Panc1 (cell line): ENCODE results near the gene NAT16.

Experiments used
- POLR2AphosphoS5 ChIP-seq: IDR thresholded peaks from 2 replicates; pipeline ENCODE4 v1.6.1; 2012; ENCODE audit warnings: mild to moderate bottlenecking, low read depth, low read length, moderate library complexity
- SIN3A ChIP-seq: IDR thresholded peaks from 2 replicates; pipeline ENCODE4 v1.6.1; 2012; ENCODE audit warnings: low read depth, mild to moderate bottlenecking, low read length, moderate library complexity, borderline replicate concordance; ENCODE audit not compliant: insufficient read depth
- TCF7L2 ChIP-seq: IDR thresholded peaks from 2 replicates; pipeline ENCODE4 v1.6.1; 2011; ENCODE audit warnings: mild to moderate bottlenecking, low read depth, low read length, inconsistent platforms
- TF ChIP-seq, protein P1 (sequence below): fragments of 450-650 bp; IDR thresholded peaks from 2 replicates; pipeline ENCODE4 v1.5.1; 2017; ENCODE audit warnings: mild to moderate bottlenecking
- TF ChIP-seq, protein P2 (sequence below), 2 experiments: IDR thresholded peaks; 2 replicates each; pipeline ENCODE4 v1.6.1; 2011 to 2012; ENCODE audit warnings: low read depth in 2 of 2, control low read depth in 1 of 2, low read length in 1 of 2, mild to moderate bottlenecking in 1 of 2, moderate library complexity in 1 of 2; ENCODE audit not compliant: insufficient read depth in 1 of 2

DNA sequence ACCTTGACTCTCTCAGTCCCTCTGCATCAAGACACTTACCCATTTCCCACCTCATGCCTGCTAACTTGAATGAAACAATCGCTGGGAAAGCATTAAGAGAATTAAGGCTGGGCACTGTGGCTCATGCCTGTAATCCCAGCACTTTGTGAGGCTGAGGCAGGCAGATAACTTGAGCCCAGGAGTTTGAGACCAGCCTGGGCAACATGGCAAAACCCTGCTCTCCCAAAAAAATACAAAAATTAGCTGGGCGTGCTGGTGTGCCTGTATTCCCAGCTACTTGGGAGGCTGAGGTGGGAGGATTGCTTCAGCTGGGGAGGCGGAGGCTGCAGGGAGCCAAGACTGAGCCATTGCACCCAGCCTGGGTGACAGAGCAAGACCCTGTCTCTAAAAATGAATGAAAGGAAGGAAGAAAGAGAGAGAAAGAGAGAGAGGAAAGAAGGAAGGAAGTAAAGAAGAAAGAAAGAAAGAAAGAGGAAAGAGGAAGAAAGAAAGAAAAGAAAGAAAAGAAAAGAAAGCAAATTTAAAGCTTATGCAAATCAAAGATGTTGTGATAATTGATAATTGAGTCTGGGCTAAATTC, 52.5 kb downstream of the NAT16 start:
- TF ChIP-seq, protein P1, sequence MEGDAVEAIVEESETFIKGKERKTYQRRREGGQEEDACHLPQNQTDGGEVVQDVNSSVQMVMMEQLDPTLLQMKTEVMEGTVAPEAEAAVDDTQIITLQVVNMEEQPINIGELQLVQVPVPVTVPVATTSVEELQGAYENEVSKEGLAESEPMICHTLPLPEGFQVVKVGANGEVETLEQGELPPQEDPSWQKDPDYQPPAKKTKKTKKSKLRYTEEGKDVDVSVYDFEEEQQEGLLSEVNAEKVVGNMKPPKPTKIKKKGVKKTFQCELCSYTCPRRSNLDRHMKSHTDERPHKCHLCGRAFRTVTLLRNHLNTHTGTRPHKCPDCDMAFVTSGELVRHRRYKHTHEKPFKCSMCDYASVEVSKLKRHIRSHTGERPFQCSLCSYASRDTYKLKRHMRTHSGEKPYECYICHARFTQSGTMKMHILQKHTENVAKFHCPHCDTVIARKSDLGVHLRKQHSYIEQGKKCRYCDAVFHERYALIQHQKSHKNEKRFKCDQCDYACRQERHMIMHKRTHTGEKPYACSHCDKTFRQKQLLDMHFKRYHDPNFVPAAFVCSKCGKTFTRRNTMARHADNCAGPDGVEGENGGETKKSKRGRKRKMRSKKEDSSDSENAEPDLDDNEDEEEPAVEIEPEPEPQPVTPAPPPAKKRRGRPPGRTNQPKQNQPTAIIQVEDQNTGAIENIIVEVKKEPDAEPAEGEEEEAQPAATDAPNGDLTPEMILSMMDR = no peak
- no peak for TF ChIP-seq SIN3A
- no peak for TF ChIP-seq POLR2AphosphoS5
- no peak for TF ChIP-seq TCF7L2
- TF ChIP-seq, protein P2, sequence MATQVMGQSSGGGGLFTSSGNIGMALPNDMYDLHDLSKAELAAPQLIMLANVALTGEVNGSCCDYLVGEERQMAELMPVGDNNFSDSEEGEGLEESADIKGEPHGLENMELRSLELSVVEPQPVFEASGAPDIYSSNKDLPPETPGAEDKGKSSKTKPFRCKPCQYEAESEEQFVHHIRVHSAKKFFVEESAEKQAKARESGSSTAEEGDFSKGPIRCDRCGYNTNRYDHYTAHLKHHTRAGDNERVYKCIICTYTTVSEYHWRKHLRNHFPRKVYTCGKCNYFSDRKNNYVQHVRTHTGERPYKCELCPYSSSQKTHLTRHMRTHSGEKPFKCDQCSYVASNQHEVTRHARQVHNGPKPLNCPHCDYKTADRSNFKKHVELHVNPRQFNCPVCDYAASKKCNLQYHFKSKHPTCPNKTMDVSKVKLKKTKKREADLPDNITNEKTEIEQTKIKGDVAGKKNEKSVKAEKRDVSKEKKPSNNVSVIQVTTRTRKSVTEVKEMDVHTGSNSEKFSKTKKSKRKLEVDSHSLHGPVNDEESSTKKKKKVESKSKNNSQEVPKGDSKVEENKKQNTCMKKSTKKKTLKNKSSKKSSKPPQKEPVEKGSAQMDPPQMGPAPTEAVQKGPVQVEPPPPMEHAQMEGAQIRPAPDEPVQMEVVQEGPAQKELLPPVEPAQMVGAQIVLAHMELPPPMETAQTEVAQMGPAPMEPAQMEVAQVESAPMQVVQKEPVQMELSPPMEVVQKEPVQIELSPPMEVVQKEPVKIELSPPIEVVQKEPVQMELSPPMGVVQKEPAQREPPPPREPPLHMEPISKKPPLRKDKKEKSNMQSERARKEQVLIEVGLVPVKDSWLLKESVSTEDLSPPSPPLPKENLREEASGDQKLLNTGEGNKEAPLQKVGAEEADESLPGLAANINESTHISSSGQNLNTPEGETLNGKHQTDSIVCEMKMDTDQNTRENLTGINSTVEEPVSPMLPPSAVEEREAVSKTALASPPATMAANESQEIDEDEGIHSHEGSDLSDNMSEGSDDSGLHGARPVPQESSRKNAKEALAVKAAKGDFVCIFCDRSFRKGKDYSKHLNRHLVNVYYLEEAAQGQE (IDR thresholded peaks at IDR 0.05; ENCODE audit: insufficient read depth in 1 of 2, low read depth in 2 of 2, low read length in 1 of 2) = no peak
